ENCODE data around the gene TRIO. TPM values are rescaled to one million over a fixed set of nuclear protein-coding genes. Genes with fewer than 3 reads are reported as not detected.

TRIO gene
- total and polyA plus RNA-seq, 2 of the 8 experiments (the other 6 are each of a cell fraction or from before 2014, with no cell fraction given): 35.1 to 69.1 TPM

DNA sequence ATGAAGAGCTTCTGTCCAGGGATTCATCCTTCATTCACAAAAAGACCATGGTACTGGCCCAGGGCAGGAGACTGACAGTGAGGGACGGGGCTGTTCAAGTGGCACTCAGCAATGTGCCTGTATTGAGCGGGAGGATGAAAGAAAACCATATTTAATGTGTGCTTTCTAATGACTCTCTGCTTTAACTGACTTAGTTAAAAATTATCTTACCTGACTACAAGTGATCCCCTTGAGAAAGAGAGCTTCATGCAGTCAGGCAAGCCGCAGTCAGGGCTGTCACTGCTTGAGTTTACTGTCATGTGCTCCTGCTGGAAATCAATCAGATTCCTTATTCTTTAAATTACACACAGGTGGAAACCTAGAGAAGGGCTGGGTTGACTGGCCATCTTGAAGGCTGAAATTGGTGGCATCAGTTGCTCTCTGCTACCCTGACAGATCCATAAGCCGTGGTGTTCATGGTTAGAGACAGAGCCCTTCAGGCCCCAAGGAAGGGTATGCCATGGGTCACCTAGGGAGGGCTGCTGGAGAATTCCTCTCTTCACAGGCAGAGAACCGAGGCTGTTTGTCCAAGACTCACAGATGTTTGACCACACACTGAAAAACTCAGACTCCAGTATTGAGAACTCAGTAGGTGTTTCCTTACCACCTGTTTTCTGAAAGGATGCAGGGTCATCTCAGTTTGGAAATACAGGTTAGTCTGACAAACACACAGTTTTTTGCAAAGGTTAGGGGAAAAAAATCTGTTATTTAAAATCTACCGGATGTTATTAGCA, 70.9 kb downstream of the TRIO start:
- no peak overlapping the region for H2BK5ac ChIP-seq (ENCODE audit: low read depth, low read length)
- no peak overlapping the region; a peak in 1 of 4 replicates for H3K4me2 ChIP-seq (ENCODE audit: insufficient read depth in 1 of 2, low read depth in 2 of 2, low read length in 2 of 2)
- no peak overlapping the region for H2BK12ac ChIP-seq (ENCODE audit: low read depth, low read length)
- DNase-seq (ENCODE audit: low read depth in 1 of 2, low spot score in 2 of 2) (no peak), FAIRE-seq (no peak)
- ChIA-PET CTCF (ENCODE audit: partially characterized antibody) (interaction anchor here (0.6 to 1.9 kb wide), 3 partner anchors 11 to 35 kb away, joined by 3 to 6 read pairs (median 3); no protein-coding TSS in a partner anchor), POLR2A (ENCODE audit: partially characterized antibody) (interaction anchor here (0.6 to 1.2 kb wide), 2 partner anchors 10 to 820 kb away, joined by 3 read pairs; no protein-coding TSS in a partner anchor)
- H3K4ac ChIP-seq (replicated peaks; ENCODE audit: insufficient read length, low read depth, low read length): no peak overlapping the region
- no peaks in the 10 kb centered on the region for H3K27me3 ChIP-seq (replicated peaks in 1 of 4; ENCODE audit: control insufficient read depth in 3 of 4, extremely low read depth in 1 of 4, insufficient read depth in 3 of 4, low read length in 3 of 4)
- no peak overlapping the region for H4K8ac ChIP-seq (ENCODE audit: extremely low read depth, insufficient read depth, low read length)
- H3K14ac ChIP-seq (ENCODE audit: insufficient read length): no peak overlapping the region
- 88% methylated on average over 6 of the region's 6 CpGs; no CpG with 5 or more reads in 1 of the 2 experiments for WGBS, 2 experiments (ENCODE audit: extremely low coverage in 1 of 2, insufficient coverage in 1 of 2, insufficient read length in 1 of 2, insufficient replicate concordance in 2 of 2, low coverage in 1 of 2, low lambda C conversion rate in 2 of 2, missing lambda C conversion rate in 1 of 2)
- no peak overlapping the region for H3K18ac ChIP-seq (ENCODE audit: extremely low read depth, low read length)
- no peak overlapping the region for H2BK15ac ChIP-seq (ENCODE audit: low read length)
- H3K79me2 ChIP-seq (ENCODE audit: control insufficient read depth in 1 of 2, insufficient read depth in 2 of 2, low read length in 2 of 2): peaks cover 5 to 99% of the 10 kb centered on the region in 2 experiments
- peaks cover 3% of the 10 kb centered on the region for H3K79me1 ChIP-seq (ENCODE audit: low read depth, low read length)
- no peaks in the 10 kb centered on the region; the same call in 1 of the 2 replicates for H3K23me2 ChIP-seq (ENCODE audit: low read depth, low read length)
- no peak overlapping the region for H3K56ac ChIP-seq (replicated peaks; ENCODE audit: insufficient read length, low read depth, low read length)
- H4K20me1 ChIP-seq (replicated peaks in 1 of 2; ENCODE audit: control insufficient read depth in 1 of 2, insufficient read depth in 2 of 2, low read length in 2 of 2): peaks cover 18 to 19% of the 10 kb centered on the region in 2 experiments
- H2AK5ac ChIP-seq (ENCODE audit: low read depth, low read length): no peak overlapping the region
- no peak overlapping the region for H2BK120ac ChIP-seq (replicated peaks; ENCODE audit: low read depth, low read length)
- H2AFZ ChIP-seq (ENCODE audit: low read length): no peak overlapping the region
- H3K4me3 ChIP-seq (ENCODE audit: extremely low read depth in 1 of 4, insufficient read depth in 2 of 4, low read depth in 3 of 4, low read length in 4 of 4): no peak overlapping the region
- TF ChIP-seq, protein P1, sequence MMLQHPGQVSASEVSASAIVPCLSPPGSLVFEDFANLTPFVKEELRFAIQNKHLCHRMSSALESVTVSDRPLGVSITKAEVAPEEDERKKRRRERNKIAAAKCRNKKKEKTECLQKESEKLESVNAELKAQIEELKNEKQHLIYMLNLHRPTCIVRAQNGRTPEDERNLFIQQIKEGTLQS (IDR thresholded peaks at IDR 0.05; ENCODE audit: insufficient read depth, low read depth, low read length): no peak
- no peak for TF ChIP-seq TEAD4 (IDR thresholded peaks at IDR 0.05; ENCODE audit: low read depth, low read length)
- no peak for TF ChIP-seq ASH2L (IDR thresholded peaks at IDR 0.05; ENCODE audit: low read length)
- no peak for TF ChIP-seq RXRA (IDR thresholded peaks at IDR 0.05; ENCODE audit: insufficient read depth, low read depth, low read length)
- no peak for TF ChIP-seq POU5F1 (IDR thresholded peaks at IDR 0.05; ENCODE audit: low read depth, low read length)
- TF ChIP-seq CHD2 (IDR thresholded peaks at IDR 0.05; ENCODE audit: low read length): no peak
- no peak overlapping the region for H2BK20ac ChIP-seq (ENCODE audit: low read length)
- no peaks in the 10 kb centered on the region for H3K36me3 ChIP-seq (ENCODE audit: control insufficient read depth in 2 of 4, insufficient read depth in 4 of 4, low read length in 3 of 4)
- H3K23ac ChIP-seq (ENCODE audit: insufficient read length): no peak overlapping the region
- H4K5ac ChIP-seq (ENCODE audit: insufficient read length, low read depth, low read length): no peak overlapping the region
- H3K9ac ChIP-seq (replicated peaks in 1 of 4; ENCODE audit: extremely low read depth in 1 of 4, low read depth in 3 of 4, low read length in 3 of 4): no peak overlapping the region
- peaks cover 2 to 26% (median 17%) of the 10 kb centered on the region in 4 experiments for H3K4me1 ChIP-seq (replicated peaks in 1 of 4; ENCODE audit: control insufficient read depth in 3 of 4, insufficient read depth in 4 of 4, low read length in 3 of 4)
- no peak overlapping the region for H3K27ac ChIP-seq (ENCODE audit: low read depth, low read length)
- no peaks in the 10 kb centered on the region for H3K9me3 ChIP-seq (ENCODE audit: insufficient read depth in 2 of 2, low read depth in 1 of 2, low read length in 1 of 2)
- H4K91ac ChIP-seq (replicated peaks; ENCODE audit: insufficient read length, low read length): no peak overlapping the region
